HG02870 (cell line): ENCODE data around the gene TUT4.
A peak's percentile ranks its signal among the peaks of the same experiment; 100 is the strongest.

Experiments
- ATAC-seq: cut with Tn5 transposase; IDR thresholded peaks from one replicate; pipeline ENCODE4 v1.9.1; 2021; ENCODE audit warnings: mild to moderate bottlenecking, moderate library complexity; ENCODE audit not compliant: unreplicated experiment

Gene TUT4

DNA sequence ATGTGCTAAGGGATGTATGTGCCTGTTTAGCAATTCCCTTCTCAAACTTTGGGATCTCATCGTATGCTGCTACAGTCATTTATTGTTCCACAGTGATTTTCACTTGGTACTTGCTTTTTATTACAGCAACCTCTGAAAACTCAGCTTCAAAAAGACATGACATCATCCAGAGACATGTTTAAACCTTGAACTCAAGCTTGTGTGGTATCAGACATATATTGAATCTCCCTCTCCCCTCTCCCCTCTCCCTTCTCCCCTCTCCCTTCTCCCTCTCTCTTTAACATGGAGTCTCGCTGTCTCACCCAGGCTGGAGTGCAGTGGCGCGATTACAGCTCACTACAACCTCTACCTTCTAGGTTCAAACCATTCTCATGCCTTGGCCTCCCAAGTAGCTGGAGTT, 19.5 kb upstream of the TUT4 start:
- no peak for ATAC-seq

DNA sequence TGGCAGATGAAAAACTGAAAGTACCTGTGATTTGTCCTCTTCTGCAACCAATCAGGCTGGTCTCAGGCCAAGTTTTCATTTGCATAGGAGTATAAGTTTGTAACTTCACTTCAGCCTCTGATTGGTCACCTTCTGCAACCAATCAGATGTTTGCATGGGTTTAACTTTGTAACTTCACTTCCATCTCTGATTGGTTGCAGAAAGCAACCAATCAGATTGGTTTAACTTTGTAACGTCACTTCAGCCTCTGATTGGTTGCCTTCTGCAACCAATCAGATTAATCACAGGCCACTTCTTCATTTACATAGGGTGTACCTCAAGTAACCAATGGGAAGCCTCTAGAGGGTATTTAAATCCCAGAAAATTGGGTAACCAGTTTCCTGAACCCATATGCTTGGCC, 18.9 kb upstream of the TUT4 start:
- no peak for ATAC-seq

DNA sequence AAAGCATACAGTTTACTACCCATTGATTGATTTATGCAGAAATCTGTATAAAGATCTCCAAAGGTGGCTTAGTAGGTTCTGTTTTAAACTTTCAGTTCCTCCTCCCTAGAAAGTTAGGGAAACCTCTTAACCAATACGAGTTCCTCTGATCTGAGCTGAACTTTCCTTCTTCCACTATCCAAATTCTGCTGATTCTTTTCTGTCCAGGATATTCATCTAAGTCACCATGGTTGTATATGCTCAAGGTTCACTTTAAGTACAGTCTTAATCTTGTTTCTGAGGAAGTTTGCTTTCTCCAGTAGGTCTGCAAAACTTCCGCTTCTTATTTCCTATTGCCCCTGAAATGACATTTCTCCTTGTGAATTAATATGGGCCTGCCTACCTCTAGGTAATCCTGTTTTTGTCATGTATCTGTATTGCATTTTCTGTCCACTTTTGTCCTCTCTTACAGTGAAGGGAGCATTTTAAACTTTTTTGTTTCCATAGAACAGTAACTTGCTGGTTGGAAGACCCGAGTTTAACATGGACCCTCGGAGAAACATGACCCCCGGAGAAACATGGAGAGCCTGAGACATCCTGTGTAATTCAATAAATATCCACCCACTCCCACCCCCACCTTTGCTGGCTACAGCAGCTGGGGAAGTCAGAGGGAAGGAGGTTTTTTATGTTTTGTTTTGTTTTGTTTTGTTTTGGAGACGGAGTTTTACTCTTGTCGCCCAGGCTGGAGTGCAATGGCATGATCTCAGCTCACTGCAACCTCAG, 16.7 kb upstream of the TUT4 start:
- no peak for ATAC-seq

DNA sequence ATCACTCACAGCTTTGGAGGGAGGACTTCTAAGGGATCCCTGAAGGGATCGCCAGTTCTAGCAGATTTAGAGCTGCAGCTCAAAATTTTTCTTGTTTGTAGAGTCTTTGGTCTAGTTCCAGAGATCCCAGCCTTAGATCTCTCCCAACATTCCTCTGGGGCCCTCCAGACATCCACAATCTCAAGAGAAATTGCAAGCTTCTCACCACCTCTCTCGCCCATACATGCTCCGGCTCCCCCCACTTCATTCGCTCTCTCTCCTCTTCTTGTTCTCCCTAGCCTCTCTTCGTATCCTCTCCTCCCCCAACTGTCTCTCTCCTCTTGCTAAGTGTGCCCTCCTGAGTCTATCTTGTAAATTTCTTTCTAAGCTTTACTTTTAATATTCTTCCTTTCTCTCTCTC, 15.1 kb upstream of the TUT4 start:
- ATAC-seq = no peak

DNA sequence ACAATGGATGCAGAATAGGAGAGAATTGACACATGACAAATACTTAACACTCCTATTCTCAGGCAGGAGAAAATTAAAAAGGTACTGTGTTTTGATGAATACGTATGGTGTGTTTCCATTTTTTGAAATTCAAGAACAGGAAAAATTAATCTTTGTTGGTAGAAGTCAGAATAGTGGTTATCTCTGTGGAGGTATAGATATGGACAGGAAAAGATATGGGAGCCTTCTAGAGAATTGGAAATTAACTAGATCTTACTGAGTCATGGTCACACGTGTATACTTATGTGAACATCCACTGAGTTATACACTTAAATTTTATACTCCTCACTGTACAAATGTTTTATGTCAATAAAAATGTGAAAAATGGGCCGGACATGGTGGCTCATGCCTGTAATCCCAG, 9.9 kb upstream of the TUT4 start:
- ATAC-seq = no peak

DNA sequence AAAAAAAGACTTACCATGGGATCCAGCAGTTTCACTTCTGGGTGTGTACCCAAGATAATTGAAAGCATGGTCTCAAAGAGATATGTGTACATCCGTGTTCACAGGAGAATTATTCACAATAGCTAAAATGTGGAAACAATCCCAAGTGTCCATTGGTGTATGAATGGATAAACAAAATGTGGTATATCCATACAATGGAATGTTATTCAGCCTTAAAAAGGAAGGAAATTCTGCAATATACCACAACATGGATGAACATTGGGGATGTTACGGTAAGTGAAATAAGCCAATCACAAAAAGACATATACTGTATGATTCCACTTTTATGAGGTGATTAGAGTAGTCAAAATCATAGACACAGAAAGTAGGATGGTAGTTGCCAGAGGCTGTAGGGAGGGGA, 7.0 kb upstream of the TUT4 start:
- ATAC-seq = no peak

DNA sequence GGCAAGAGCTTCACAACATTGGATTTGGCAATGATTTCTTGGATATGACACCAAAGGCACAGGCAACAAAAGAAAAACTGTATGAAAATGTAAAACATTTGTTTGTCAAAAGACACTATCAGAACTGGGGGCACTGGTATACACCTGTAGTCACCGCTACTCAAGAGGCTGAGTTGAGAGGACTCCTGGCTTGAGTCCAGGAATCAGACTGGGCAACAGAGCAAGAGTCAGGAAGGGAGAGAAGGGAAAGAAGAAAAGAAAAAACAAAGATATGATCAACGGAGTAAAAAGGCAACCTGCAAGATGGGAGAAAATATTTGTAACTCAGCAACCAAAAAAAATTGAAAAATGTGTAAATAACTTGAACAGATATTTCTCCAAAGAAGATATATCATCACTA, 6.0 kb upstream of the TUT4 start:
- ATAC-seq = no peak

DNA sequence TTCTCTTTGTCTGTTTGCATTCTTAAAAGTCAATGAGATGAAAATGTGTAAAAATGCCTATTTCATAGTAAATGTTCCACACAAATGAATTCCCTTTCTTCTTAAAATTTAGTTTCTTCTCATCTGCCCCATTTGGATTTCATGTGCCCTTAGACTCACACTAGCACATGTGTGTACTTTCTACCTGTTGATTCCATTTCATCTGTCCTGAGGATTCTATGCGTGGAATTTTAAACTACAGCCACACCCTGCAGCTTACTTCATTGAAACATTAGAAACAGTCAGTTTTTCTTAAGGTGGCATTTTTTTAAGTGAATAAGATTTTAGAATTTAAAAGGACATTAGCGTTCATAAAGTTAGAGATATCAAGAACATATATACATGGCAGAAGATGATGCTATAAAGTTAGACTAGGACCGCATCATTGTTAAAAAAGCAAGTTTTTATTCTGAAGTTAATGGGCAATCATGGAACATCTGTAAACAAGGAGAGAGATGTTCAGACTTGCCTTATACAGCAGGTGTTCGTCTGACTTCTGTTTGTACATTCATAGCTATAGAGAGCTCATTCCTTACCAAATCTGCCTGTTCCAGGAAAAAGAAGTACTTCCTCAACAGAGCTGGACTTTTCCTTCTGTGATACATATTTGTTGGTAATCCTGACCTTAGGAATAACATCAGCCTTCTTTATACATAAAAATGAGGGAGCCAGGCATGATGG, 3.9 kb upstream of the TUT4 start:
- ATAC-seq = no peak

DNA sequence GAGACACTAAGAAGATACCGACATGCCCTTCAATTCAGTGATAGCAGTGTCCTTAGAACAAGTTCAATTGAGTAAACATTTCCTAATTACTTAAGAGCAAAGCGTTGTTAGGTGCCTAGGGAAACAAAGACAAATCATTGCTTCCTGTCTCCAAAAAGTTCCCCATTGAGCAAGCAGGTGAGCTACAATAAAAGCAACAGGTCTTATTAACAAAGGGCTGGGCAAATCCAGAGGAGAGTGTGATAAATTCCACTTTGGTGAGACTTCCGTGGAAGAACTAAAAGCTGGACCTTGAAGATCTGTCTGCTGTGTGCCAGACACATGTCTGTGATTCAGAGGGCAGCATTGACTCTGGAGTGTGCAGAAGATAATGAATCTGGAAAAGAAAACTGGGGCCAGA, 1.9 kb upstream of the TUT4 start:
- ATAC-seq = no peak

DNA sequence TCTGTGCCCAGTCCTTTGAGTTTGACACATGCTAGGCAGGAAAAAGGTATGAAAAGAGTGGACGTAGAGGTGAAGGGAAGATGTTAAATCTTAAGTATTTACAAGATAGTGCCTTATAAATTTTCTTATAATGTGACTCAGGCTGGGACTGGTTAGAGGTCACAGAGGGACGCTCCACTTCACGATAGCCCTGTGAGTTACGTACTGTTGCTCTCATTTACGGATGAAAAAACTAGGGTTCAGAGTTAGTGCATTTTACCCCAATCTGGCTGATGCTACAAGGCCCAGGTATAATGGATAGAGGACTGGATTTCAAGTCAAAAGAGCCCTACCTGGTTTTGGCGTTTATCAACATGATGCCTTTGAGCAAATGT, 1.4 kb upstream of the TUT4 start:
- no peak for ATAC-seq

DNA sequence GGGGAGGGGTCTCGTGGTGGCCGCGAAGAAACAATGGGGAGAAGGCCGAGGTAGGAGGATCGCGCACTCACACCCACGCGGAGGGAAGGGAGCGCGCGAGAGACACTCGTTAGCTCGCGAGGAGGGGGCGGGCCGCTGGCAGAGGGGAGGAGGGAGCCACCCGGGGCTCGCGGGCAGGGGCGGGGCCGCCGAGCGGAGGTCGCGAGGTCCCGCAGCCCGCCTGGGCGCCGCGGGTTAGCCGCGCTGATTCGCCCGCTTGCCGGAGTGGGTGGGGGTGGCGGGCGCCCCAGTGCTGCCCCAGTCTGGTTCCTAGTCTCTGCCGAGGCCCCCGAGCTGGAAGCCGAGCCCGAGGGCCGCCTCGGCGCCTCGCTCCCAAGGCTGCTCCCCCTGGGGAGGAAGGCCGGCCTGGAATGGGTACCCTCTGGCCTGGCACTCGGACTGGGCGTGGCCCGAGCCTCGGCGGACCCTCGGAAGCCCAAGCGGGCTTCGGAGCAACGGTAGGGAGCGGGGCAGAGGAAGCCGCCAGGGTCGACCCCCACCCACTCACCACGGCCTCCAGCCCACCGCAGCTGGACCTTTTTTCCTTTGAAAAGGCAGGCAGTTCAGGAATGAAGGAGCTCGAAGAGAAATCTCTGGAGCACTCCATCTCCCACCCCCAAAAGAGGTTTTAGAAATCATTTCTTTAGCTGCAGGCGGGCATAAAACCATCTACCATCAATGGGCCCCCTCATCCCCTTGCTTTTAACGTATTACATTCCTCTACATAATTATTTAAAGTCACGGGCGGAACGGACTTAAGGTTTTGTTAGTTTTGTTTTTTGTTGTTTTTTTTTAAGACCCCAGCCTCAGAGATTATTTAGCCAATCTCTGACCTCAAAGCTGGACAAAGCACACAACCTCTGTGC, 722 bp upstream of the TUT4 start:
- peak; percentile 56 for ATAC-seq

DNA sequence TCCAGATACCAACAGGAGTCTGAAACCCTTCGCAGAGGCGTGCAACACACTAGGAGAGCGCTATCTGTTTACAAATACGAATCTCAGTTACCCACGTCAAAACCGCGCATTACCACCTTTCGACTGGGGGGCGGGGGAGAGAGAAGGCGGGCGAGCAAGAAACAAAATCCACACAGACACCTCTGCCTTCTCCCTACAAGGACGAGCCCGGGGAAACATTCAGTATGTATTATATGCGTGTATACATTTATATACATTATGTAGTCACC, 722 bp downstream of the TUT4 start:
- ATAC-seq = peak; percentile 7

DNA sequence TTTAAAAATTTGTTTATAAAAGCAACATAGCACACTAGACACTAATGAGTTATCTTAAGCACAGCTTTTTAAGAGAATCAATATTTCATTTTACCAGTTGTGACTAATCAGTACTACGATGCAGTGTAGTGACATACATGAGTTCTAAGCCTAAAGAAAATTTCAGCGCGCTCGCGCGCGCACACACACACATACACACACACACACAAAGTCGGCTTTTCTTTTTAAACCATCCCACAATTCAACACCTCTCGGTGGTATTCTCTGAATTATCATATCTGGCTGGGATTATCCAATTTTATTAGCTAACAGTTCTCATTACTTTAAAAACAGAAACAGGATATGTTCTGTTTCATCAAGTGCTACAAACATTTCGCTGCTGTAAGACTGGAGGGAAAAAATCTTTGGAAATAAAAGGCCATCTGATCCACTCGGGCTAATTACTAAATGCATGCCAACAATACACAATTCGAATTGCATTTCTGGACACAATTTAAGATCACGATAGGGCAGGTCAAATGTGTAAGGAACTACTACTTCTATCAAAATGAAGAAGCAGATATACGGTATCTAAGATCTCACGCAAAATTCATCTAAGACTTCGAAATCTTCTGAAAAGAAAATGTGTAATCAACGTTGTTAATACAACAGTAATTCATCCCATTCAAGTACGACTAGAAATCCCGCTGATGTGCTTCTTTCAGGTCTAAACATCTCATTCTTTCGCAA, 1.2 kb downstream of the TUT4 start:
- ATAC-seq = no peak

DNA sequence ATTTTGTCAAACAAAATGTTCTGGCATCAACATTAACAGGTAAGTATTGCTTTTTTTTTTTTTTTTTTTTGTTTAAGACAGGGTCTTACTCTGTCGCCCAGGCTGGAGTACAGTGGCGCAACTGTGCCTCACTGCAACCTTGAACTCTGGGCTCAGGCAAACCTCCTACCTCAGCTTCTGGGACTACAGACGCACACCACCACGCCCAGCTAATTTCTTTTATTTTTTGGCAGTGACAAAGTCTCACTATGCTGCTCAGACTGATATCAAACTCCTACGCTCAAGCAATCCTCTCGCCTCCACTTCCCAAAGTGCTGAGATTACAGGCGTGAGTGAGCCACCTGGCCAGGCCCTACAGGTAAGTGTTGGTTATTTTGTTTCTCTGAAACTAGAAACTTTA, 2.4 kb downstream of the TUT4 start:
- ATAC-seq = no peak

DNA sequence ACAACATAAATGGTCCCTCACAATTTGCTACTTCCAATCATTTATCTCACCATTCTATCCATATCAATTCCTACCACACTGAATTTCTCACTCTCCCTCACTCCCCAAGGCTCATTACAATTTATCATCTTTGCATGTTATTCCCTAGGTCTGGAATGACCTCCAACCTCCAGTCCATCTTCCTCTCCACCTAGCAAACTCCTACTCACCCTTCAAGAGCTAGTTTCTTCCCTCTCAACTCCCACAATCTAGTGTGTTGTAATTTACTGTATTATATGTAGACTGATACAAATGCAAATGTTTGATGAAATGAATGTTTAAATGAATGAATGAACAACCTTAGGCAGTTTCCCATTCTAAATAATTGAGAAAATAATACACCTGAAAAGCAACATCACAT, 3.6 kb downstream of the TUT4 start:
- no peak for ATAC-seq

DNA sequence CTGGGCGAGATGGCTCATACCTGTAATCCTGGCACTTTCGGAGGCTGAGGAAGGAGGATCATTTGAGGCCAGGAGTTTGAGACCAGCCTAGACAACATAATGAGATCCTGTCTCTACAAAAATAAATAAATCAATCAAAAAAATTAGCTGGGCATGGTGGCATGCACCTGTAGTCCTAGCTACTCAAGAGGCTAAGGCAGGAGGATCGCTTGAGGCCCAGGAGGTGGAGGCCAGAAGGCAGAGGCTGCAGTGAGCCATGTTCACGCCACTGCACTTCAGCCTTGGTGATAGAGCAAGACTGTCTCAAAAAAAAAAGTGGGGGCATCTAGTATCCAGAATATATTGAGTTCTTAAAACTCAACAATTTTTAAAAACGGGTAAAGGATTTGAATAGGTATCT, 6.0 kb downstream of the TUT4 start:
- ATAC-seq = no peak

DNA sequence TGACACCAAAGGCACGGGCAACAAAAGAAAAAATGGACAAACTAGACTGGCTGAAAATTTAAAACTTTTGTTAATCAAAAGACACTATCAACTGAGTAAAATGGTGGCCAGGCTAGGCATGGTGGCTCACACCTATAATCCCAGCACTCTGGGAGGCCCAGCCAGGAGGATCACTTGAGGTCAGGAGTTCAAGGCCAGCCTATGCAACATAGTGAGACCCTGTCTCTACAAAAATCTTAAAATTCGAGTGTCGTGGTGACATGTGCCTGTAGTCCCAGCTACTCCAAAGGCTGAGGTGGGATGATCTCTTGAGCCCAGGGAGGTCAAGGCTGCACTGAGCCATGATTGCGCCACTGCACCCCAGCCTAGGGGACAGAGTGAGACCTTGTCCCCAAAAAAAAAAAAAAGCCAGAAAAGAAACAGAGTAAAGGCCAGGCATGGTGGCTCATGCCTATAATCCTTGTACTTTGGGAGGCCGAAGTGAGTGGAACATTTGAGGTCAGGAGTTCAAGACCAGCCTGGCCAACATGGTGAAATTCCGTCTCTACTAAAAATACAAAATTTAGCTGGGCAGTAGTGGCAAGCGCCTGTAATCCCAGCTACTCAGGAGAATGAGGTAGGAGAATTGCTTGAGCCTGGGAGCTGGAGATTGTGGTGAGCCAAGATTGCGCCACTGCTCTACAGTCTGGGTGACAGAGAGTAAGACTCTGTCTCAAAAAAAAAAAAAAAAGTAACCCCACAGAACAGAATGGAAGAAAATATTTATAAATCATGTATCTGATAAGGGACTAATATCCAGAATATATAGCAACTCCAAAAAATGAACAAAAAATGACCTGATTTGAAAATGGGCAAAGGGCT, 8.0 kb downstream of the TUT4 start:
- no peak for ATAC-seq

DNA sequence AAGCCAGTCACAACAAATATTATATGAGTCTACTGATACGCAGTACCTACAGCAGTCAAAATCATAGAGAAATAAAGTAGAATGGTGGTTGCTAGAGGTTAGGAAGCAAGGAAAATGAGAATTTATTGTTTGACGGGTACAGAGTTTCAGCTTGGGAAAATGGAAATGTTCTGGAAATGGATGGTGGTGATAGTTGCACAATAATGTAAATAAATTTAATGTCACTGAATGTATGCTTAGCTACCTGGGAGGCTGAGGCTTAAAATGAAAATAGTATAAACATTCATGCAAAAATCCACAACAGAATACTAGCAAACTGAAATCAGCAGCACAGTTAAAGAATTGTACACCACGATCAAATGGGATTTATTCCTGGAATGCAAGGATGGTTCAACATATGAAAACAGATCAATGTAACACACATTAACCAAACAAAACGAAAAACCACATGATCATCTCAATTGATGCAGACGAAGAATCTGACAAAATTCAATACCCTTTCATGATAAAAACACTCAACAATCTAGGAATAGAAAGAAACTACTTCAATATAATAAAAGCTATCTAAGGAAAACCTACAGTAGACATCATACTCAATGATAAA, 10.7 kb downstream of the TUT4 start:
- ATAC-seq = no peak

DNA sequence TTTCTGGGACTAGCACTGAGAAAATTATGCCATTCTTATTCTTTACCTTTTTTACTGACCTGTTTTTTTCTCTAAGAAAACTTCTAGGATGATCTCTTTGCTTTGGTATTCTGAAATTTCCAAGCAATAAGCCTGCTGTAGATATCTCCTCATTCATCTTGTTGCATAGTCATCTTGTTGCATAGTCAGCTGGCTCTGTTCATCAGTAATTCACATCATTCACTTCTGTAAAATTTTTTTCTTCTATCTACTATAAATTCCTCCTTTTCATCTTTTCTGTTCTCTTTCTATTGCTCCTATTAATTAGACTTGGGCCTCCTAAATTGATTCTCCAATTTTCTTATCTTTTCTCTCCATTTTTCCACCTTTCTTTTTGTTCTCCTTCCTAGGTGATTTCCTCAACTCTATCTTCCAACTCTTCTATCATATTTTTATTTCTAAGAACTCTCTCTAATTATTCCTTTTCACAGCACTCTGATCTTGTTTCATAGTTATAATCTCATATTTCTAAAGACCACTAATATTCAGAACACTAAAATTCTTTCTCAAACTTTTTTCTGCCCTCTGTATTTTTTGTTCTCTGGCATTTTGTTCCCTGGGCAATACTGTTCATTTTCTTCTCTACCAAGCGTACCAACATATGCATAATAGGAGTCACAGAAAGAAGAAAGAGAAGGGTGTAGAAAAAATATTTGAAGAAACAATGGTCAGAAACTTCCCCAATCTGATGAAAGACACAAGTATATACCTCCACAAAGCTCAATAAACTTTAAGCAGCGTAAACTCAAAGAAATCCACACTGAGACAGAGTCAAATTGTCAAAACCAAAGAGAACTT, 17.7 kb downstream of the TUT4 start:
- ATAC-seq = no peak
